ENCODE measurements around the gene FAM107B.

The FAM107B gene

DNA sequence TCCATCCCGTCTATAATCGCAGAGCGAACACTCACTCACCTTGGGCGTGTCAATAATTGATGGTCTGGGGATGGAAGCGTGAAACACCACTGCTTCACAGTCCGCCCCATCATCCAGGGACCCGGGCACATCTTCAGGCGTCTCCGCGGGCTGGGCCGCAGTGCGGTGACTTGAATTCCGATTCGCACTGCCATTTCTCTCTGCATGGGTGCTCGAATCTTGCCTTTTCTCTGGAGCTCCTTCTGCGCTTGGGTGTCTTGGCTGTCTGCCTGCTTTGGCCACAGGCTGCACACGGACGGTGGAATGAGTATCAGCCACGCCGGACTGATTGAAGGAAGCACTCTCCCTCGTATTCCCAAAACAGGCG, 500 bp downstream of the FAM107B start:
- no peaks in the 10 kb centered on the region for H3K36me3 ChIP-seq

DNA sequence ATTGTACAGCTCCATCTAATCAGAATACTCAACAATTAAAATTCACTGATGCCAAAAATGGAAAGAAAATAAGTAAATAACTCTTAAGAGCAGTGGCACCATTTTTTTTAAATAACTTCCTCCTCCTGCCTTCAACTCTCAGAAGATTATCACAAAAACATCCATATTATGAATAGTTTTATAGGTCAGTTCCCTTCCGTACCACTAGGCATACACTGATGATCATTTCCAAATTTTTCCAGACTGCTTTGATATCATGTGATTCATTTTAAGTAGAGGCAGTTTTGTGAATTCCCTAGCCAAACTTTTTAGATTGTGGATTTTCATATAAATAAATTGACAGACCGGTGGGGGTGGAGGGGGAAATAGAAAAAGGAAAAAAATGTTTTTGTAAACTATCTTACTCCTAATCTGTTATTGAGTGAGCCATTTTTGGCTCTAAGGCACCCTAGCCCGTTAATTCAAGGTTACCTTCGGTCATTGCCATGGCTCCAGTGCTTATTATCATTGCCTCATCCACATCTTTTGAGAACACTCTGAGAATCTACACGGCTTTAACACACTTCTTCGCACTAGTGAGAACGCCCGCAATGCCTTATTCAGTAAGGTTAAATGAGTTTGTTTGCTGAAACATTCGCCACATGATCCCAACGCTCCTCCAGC, 1.0 kb downstream of the FAM107B start:
- intact Hi-C loops (cut with DNase I; ENCODE audit: low total_unique reads) = no loop called here
- DNase-seq = no peak
- TF ChIP-seq, protein P1, sequence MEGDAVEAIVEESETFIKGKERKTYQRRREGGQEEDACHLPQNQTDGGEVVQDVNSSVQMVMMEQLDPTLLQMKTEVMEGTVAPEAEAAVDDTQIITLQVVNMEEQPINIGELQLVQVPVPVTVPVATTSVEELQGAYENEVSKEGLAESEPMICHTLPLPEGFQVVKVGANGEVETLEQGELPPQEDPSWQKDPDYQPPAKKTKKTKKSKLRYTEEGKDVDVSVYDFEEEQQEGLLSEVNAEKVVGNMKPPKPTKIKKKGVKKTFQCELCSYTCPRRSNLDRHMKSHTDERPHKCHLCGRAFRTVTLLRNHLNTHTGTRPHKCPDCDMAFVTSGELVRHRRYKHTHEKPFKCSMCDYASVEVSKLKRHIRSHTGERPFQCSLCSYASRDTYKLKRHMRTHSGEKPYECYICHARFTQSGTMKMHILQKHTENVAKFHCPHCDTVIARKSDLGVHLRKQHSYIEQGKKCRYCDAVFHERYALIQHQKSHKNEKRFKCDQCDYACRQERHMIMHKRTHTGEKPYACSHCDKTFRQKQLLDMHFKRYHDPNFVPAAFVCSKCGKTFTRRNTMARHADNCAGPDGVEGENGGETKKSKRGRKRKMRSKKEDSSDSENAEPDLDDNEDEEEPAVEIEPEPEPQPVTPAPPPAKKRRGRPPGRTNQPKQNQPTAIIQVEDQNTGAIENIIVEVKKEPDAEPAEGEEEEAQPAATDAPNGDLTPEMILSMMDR (IDR thresholded peaks at IDR 0.05) = no peak

More for the DNA sequence above, 500 bp downstream of the FAM107B start:
- TF ChIP-seq, protein P1 (IDR thresholded peaks at IDR 0.05) = no peak
- no peaks in the 10 kb centered on the region for H3K27me3 ChIP-seq
- H3K27ac ChIP-seq = no peak overlapping the region
- intact Hi-C loops (cut with DNase I; ENCODE audit: low total_unique reads) = no loop called here
- peaks cover 0 to 9% (median 2%) of the 10 kb centered on the region in 4 donors for H3K4me1 ChIP-seq
- H3K9me3 ChIP-seq = no peaks in the 10 kb centered on the region
- no peak overlapping the region for H3K4me3 ChIP-seq
- no peak for DNase-seq

DNA sequence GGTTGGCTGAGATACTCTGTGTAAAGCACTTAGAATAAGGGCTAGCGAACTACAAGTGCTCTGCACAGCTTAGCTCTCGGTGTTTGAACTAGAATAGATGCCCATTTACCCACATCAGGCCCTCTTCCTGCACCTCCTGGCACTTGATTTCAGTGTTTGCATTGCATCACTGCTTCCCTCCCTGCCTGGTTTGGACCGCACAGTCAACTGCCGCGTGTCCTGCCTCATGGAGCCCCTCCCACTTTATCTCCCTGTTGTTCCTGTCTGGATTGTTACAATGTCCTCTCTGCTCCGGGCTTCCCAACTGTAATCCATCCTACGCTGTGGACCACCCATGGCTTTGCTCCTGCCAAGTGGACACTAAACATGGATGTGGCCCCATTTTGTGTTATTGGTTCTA, 2.3 kb downstream of the FAM107B start:
- TF ChIP-seq, protein P1 (IDR thresholded peaks at IDR 0.05) = no peak
- Histone ChIP-seq H3K27me3 (no peaks in the 10 kb centered on the region), H3K36me3 (no peaks in the 10 kb centered on the region), H3K4me1 (no peaks in the 10 kb centered on the region), H3K4me3 (no peak overlapping the region), H3K27ac (no peak overlapping the region), H3K9me3 (no peaks in the 10 kb centered on the region)
- intact Hi-C loops (cut with DNase I; ENCODE audit: low total_unique reads) = no loop called here
- DNase-seq = no peak

More for the DNA sequence above, 1.0 kb downstream of the FAM107B start:
- H3K36me3 ChIP-seq = no peaks in the 10 kb centered on the region
- H3K4me1 ChIP-seq = peaks cover 0 to 4% (median 0%) of the 10 kb centered on the region in 4 donors
- H3K27ac ChIP-seq = no peak overlapping the region
- no peaks in the 10 kb centered on the region for H3K27me3 ChIP-seq
- H3K9me3 ChIP-seq = no peaks in the 10 kb centered on the region
- no peak overlapping the region for H3K4me3 ChIP-seq

DNA sequence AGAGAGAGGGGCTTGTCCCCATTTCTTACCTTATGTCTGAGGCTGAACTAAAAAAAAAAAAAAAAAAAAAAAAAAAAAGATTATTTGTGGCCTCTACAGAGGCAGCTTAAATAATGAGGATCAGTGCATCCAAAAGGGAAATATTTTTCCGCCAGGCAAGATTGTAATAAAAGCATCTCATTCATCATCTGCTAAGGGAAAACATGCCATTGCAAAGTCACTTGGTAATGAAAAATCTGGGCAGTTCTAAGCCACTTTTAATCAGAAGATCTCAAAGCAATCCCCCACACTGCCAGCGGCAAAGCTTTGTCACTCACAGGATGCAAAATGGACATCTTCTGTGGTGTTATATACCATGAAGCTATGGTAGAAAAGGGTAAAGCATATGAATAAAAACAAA, 3.8 kb downstream of the FAM107B start:
- H3K27ac ChIP-seq = no peak overlapping the region
- no peak overlapping the region for H3K4me3 ChIP-seq
- DNase-seq = no peak
- intact Hi-C loops (cut with DNase I; ENCODE audit: low total_unique reads) = no loop called here
- TF ChIP-seq, protein P1 (IDR thresholded peaks at IDR 0.05) = no peak
- H3K4me1 ChIP-seq = no peaks in the 10 kb centered on the region
- no peaks in the 10 kb centered on the region for H3K9me3 ChIP-seq
- no peaks in the 10 kb centered on the region for H3K27me3 ChIP-seq
- H3K36me3 ChIP-seq = no peaks in the 10 kb centered on the region

DNA sequence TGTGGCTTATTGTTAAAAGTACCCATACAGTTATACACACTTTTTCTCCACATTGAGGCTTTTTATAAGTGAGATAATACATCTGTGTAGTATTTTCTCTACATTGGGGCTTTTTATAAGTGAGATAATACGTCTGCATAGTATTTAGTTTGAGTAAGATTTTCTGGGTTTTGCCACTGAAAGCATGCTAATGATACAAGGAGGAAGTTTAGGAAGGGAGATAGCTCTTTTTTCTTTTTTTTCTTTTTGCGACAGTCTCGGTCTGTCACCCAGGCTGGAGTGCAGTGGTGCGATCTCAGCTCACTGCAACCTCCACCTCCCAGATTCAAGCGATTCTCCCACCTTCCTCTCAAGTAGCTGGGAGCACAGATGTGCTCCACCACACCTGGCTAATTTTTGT, 13.3 kb downstream of the FAM107B start:
- DNase-seq = no peak
- Histone ChIP-seq H3K4me1 (no peaks in the 10 kb centered on the region), H3K27me3 (no peaks in the 10 kb centered on the region), H3K36me3 (no peaks in the 10 kb centered on the region), H3K27ac (no peak overlapping the region), H3K4me3 (no peak overlapping the region), H3K9me3 (no peaks in the 10 kb centered on the region)
- intact Hi-C loops (cut with DNase I; ENCODE audit: low total_unique reads) = no loop called here
- TF ChIP-seq, protein P1 (IDR thresholded peaks at IDR 0.05) = no peak

Data from tibial artery (tissue), 4 donors.